ENCODE results near the gene GYPC.

GYPC gene

GRCh38 chr2:126720638-126721037, 64.7 kb downstream of the GYPC start:
- no peaks in the 10 kb centered on the region for H3K36me3 ChIP-seq (ENCODE audit: insufficient read depth, low read length)
- TF ChIP-seq EZH2 (IDR thresholded peaks at IDR 0.05): no peak
- TF ChIP-seq POLR2AphosphoS5 (IDR thresholded peaks at IDR 0.05; ENCODE audit: borderline replicate concordance, low read depth, low read length): no peak
- TF ChIP-seq FOXP2 (optimal IDR thresholded peaks at IDR 0.05; ENCODE audit: control extremely low read depth, extremely low read length, insufficient read depth): no peak
- H3K9ac ChIP-seq (ENCODE audit: insufficient read length): no peak overlapping the region
- H3K27ac ChIP-seq: no peak overlapping the region
- no peak overlapping the region for H3K4me3 ChIP-seq
- DNase-seq (ENCODE audit: low read depth, low spot score): no peak
- no peaks in the 10 kb centered on the region for H3K9me3 ChIP-seq (ENCODE audit: low read depth, low read length)

- Histone ChIP-seq H3K9ac (ENCODE audit: insufficient read length) (no peak overlapping the region), H3K36me3 (ENCODE audit: insufficient read depth, low read length) (no peaks in the 10 kb centered on the region), H3K9me3 (ENCODE audit: low read depth, low read length) (no peaks in the 10 kb centered on the region), H3K4me3 (no peak overlapping the region), H3K27ac (no peak overlapping the region)
- TF ChIP-seq POLR2AphosphoS5 (IDR thresholded peaks at IDR 0.05; ENCODE audit: borderline replicate concordance, low read depth, low read length) (no peak), EZH2 (IDR thresholded peaks at IDR 0.05) (no peak), FOXP2 (optimal IDR thresholded peaks at IDR 0.05; ENCODE audit: control extremely low read depth, extremely low read length, insufficient read depth) (no peak)
- DNase-seq (ENCODE audit: low read depth, low spot score): no peak
These were observed 66.1 kb downstream of the GYPC start for GRCh38 chr2:126722081-126722480.

GRCh38 chr2:126722546-126722945, 66.6 kb downstream of the GYPC start:
- no peak overlapping the region for H3K4me3 ChIP-seq
- no peak for DNase-seq (ENCODE audit: low read depth, low spot score)
- no peak for TF ChIP-seq EZH2 (IDR thresholded peaks at IDR 0.05)
- H3K9me3 ChIP-seq (ENCODE audit: low read depth, low read length): no peaks in the 10 kb centered on the region
- no peaks in the 10 kb centered on the region for H3K36me3 ChIP-seq (ENCODE audit: insufficient read depth, low read length)
- no peak overlapping the region for H3K9ac ChIP-seq (ENCODE audit: insufficient read length)
- H3K27ac ChIP-seq: no peak overlapping the region

DNA sequence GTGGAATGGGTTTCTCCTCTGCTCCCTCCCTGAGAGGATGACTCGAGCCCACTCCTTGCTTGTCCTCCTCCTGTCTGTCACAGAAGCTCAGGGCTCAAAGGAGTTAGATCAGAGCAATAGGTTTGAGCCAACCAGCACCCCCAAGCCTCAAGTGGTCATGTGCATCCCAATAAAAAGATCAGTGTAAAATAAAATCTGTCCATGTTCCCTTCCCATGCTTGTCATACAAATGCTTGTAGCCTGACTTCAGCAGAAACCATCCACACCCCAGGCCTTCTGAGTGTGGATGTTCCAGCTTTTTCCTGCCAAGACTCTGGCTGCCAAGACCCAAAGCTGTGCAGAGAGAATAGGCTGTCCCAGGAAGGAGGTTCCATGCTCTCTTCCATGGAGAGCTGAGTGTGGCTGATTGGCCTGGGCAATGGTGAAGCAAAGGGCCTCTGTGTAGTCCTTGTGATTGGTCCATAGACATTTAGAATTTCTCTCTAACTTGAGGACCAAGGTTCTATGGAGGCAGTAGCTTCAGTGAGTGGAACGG, 67.4 kb downstream of the GYPC start:
- DNase-seq (ENCODE audit: low read depth, low spot score): no peak
- Histone ChIP-seq H3K4me3 (no peak overlapping the region), H3K36me3 (ENCODE audit: insufficient read depth, low read length) (no peaks in the 10 kb centered on the region), H3K27ac (no peak overlapping the region), H3K9ac (ENCODE audit: insufficient read length) (no peak overlapping the region), H3K9me3 (ENCODE audit: low read depth, low read length) (no peaks in the 10 kb centered on the region)
- no peak for TF ChIP-seq POLR2AphosphoS5 (IDR thresholded peaks at IDR 0.05; ENCODE audit: borderline replicate concordance, low read depth, low read length)
- TF ChIP-seq FOXP2 (optimal IDR thresholded peaks at IDR 0.05; ENCODE audit: control extremely low read depth, extremely low read length, insufficient read depth): no peak
- TF ChIP-seq EZH2 (IDR thresholded peaks at IDR 0.05): no peak

DNA sequence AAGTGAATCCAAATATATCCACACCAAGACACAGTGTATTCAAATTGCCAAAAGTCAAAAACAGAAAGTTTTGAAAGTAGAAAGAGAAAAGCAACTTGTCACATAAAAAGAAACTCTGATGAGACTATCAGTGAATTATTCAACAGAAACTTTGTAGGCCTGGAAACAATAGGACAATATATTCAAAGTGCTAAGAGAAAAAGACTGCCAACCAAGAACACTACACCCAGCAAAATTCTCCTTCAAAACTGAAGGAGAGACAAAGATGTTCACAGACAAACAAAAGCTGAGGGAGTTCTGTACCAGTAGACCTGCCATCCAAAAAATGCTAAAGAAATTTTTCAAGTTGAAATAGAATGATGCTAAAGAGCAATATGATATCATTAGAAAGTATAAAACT, 69.6 kb downstream of the GYPC start:
- Histone ChIP-seq H3K9me3 (ENCODE audit: low read depth, low read length) (no peaks in the 10 kb centered on the region), H3K9ac (ENCODE audit: insufficient read length) (no peak overlapping the region), H3K36me3 (ENCODE audit: insufficient read depth, low read length) (no peaks in the 10 kb centered on the region), H3K27ac (no peak overlapping the region), H3K4me3 (no peak overlapping the region)
- TF ChIP-seq EZH2 (IDR thresholded peaks at IDR 0.05): no peak
- no peak for TF ChIP-seq POLR2AphosphoS5 (IDR thresholded peaks at IDR 0.05; ENCODE audit: borderline replicate concordance, low read depth, low read length)
- TF ChIP-seq FOXP2 (optimal IDR thresholded peaks at IDR 0.05; ENCODE audit: control extremely low read depth, extremely low read length, insufficient read depth): no peak
- DNase-seq (ENCODE audit: low read depth, low spot score): no peak

- Histone ChIP-seq H3K27ac (no peak overlapping the region), H3K4me3 (no peak overlapping the region), H3K36me3 (ENCODE audit: insufficient read depth, low read length) (no peaks in the 10 kb centered on the region), H3K9ac (ENCODE audit: insufficient read length) (no peak overlapping the region), H3K9me3 (ENCODE audit: low read depth, low read length) (no peaks in the 10 kb centered on the region)
- no peak for DNase-seq (ENCODE audit: low read depth, low spot score)
- TF ChIP-seq EZH2 (IDR thresholded peaks at IDR 0.05): no peak
- no peak for TF ChIP-seq POLR2AphosphoS5 (IDR thresholded peaks at IDR 0.05; ENCODE audit: borderline replicate concordance, low read depth, low read length)
- no peak for TF ChIP-seq FOXP2 (optimal IDR thresholded peaks at IDR 0.05; ENCODE audit: control extremely low read depth, extremely low read length, insufficient read depth)
These were observed 73.9 kb downstream of the GYPC start for GRCh38 chr2:126729896-126730295.

GRCh38 chr2:126730655-126731054, 74.7 kb downstream of the GYPC start:
- no peaks in the 10 kb centered on the region for H3K9me3 ChIP-seq (ENCODE audit: low read depth, low read length)
- no peak overlapping the region for H3K4me3 ChIP-seq
- TF ChIP-seq POLR2AphosphoS5 (IDR thresholded peaks at IDR 0.05; ENCODE audit: borderline replicate concordance, low read depth, low read length): no peak
- TF ChIP-seq FOXP2 (optimal IDR thresholded peaks at IDR 0.05; ENCODE audit: control extremely low read depth, extremely low read length, insufficient read depth): no peak
- TF ChIP-seq EZH2 (IDR thresholded peaks at IDR 0.05): no peak
- DNase-seq (ENCODE audit: low read depth, low spot score): no peak
- no peak overlapping the region for H3K9ac ChIP-seq (ENCODE audit: insufficient read length)
- H3K36me3 ChIP-seq (ENCODE audit: insufficient read depth, low read length): no peaks in the 10 kb centered on the region
- no peak overlapping the region for H3K27ac ChIP-seq

DNA sequence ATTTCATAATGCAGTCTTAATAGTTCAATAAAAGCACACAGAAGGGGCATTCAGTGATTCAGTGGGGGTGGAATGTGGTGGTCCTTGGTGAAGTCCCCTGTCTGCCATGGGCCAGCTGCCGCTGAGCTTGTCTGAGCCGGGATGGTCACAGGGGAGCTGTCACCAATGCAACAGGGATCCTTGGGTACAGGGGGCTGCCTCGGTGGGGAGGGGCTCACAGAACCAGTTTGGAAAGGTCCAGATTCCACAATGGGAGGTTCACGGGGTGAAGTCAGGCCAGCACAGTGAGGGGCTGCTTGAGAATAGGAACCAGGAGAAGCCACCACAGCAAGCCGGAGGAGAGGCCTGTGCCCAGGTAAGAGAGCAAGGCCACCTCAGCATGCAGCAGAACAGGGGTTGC, 75.4 kb downstream of the GYPC start:
- H3K9me3 ChIP-seq (ENCODE audit: low read depth, low read length): no peaks in the 10 kb centered on the region
- H3K9ac ChIP-seq (ENCODE audit: insufficient read length): no peak overlapping the region
- DNase-seq (ENCODE audit: low read depth, low spot score): no peak
- no peak overlapping the region for H3K4me3 ChIP-seq
- TF ChIP-seq EZH2 (IDR thresholded peaks at IDR 0.05) (no peak), FOXP2 (optimal IDR thresholded peaks at IDR 0.05; ENCODE audit: control extremely low read depth, extremely low read length, insufficient read depth) (no peak), POLR2AphosphoS5 (IDR thresholded peaks at IDR 0.05; ENCODE audit: borderline replicate concordance, low read depth, low read length) (no peak)
- H3K27ac ChIP-seq: no peak overlapping the region
- no peaks in the 10 kb centered on the region for H3K36me3 ChIP-seq (ENCODE audit: insufficient read depth, low read length)

- TF ChIP-seq POLR2AphosphoS5 (IDR thresholded peaks at IDR 0.05; ENCODE audit: borderline replicate concordance, low read depth, low read length): no peak
- no peak for TF ChIP-seq EZH2 (IDR thresholded peaks at IDR 0.05)
- no peak for TF ChIP-seq FOXP2 (optimal IDR thresholded peaks at IDR 0.05; ENCODE audit: control extremely low read depth, extremely low read length, insufficient read depth)
- H3K27ac ChIP-seq: no peak overlapping the region
- no peaks in the 10 kb centered on the region for H3K9me3 ChIP-seq (ENCODE audit: low read depth, low read length)
- H3K4me3 ChIP-seq: no peak overlapping the region
- H3K9ac ChIP-seq (ENCODE audit: insufficient read length): no peak overlapping the region
- no peak for DNase-seq (ENCODE audit: low read depth, low spot score)
- no peaks in the 10 kb centered on the region for H3K36me3 ChIP-seq (ENCODE audit: insufficient read depth, low read length)
These were observed 76.8 kb downstream of the GYPC start for GRCh38 chr2:126732682-126733245.
